GM12872 (cell line): ENCODE data around the gene POLR2L.

Experiments used
- TF ChIP-seq, protein P1 (sequence below): IDR thresholded peaks from 3 replicates; pipeline ENCODE4 v1.5.1; 2011; ENCODE audit warnings: low read depth, mild to moderate bottlenecking, low read length, moderate library complexity; ENCODE audit not compliant: insufficient read depth

Gene POLR2L

DNA sequence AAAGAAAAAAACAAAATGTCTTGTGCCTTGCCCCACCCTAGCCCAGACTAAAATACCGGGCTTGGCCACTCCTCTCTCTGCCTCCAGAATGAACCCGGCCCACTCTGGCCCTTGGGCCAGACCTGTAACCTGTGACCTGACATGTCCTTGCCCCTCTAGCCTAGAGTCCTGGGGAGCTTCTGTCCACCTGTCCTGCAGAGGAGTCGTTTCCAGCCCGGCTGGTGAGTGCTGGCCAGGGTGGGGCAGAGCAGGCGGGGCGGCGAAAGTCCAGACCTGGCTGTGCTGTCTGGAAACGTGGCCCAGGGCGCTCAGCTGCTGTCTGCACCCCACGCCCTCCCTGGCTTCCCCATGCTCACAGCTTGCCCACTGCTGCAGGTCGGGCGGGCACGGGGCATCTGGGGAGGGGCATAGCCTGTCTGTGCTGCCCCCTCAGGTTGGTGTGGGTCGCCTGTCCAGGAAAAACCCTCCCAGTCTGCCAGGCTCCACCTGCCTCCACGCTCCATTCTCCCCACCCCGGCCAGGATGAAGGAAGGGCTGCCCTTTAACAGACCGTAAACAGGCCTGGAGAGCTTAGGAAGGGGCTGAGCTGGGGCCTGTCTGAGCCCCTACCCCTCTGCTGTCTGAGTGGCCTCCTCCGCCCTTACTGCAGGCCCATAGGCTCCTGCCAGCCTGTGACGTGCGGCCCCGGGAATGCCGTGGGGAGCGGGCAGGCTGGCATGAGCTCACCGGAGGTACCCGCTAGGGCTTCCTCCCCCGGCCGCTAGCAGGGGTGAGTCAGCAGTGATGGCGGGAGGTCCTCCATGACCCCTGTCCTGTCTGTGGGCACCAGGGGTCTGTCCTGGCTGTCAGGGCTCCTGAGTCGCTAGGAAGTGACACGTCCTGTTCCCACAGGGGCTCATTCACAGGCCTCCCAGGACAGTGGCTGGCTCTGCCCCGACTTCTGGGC, 7.7 kb downstream of the POLR2L start:
- TF ChIP-seq, protein P1, sequence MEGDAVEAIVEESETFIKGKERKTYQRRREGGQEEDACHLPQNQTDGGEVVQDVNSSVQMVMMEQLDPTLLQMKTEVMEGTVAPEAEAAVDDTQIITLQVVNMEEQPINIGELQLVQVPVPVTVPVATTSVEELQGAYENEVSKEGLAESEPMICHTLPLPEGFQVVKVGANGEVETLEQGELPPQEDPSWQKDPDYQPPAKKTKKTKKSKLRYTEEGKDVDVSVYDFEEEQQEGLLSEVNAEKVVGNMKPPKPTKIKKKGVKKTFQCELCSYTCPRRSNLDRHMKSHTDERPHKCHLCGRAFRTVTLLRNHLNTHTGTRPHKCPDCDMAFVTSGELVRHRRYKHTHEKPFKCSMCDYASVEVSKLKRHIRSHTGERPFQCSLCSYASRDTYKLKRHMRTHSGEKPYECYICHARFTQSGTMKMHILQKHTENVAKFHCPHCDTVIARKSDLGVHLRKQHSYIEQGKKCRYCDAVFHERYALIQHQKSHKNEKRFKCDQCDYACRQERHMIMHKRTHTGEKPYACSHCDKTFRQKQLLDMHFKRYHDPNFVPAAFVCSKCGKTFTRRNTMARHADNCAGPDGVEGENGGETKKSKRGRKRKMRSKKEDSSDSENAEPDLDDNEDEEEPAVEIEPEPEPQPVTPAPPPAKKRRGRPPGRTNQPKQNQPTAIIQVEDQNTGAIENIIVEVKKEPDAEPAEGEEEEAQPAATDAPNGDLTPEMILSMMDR = no peak

DNA sequence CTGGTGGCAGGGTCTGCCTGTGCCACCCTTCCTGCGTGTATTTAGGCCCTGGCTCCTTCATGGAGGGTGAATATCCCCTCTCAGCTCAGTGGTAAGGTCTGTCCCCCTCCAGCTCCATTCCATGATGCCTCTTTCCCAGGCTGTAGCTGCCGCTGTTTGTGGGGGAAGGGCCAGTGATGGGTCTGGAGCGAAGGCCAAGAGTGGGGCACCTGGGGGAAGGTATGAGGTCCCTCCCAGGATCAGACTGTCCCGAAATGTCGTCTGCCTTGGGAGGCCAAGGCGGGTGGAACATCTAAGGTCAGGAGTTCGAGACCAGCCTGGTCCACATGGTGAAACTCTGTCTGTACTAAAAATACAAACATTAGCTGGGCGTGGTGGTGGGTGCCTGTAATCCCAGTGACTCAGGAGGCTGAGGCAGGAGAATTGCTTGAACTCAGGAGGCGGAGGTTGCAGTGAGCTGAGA, 8.4 kb downstream of the POLR2L start:
- TF ChIP-seq, protein P1 = no peak

DNA sequence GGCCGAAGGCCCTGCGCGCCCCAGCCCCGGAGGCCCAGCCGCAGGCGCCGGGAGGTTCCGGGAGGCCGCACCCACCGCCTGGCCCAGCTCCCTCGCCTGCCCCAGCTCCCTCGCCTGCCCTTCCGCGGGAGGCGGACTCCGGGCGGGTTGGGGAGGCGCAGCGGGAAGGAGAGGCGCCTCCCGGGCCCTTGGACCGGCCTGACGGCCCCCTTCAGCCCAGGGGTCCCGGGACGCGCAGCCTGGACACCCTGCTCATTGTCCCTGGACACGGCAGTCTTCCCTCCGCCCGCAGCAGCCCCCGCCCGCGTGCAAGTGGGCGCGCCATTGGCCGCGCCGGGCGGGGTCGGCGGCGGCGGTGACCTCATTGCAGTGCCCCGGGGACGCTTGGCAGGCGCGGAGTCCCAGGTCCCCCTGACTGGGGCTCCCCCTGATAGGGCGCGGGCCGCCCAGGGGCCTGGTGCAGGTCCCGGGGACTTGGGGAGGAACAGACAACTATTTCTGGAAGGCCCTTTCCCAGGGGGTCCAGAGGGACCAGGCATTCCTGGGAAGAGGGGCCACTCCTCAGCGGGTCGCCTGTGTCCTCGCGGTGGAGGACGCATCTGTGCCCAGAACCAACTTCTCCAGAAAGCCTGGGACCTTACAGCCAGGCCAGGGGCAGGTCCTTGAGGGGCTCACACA, 9.1 kb downstream of the POLR2L start:
- TF ChIP-seq, protein P1 = no peak

DNA sequence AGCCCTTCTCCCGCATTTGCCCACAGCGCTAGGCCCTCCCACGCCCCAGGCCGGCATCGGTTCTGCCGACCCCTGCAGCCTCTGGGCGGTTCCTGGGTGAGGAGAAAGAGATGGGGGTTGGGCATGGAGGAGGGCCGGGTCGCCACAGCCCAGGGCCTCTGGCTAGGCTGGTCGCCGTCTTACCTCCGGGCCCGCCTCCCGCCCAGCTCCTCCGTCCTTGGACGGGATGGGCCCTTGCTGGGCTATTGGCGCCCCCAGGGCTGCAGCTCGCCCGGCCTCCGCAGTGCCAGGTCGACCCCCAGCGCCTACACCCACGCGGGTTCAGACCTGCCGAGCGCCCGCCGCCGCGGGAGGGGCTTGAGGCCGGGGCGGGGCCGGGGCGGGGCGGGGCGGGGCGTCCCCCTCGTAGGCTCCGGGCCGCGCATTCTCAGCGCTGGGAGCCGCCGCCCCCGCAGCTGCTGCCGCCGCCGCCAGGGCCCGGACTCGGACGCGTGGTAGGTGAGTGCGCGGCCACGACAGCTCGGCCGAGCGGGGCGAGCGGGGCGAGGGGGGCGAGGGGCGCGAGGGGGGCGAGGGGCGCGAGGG, 9.7 kb downstream of the POLR2L start, which contains the start of gene CD151:
CD151 (plus strand) TSS at position 424 of the 585 bp plus-strand sequence. CDS start 3,118 bp downstream, outside the sequence.
- TF ChIP-seq, protein P1 = no peak

DNA sequence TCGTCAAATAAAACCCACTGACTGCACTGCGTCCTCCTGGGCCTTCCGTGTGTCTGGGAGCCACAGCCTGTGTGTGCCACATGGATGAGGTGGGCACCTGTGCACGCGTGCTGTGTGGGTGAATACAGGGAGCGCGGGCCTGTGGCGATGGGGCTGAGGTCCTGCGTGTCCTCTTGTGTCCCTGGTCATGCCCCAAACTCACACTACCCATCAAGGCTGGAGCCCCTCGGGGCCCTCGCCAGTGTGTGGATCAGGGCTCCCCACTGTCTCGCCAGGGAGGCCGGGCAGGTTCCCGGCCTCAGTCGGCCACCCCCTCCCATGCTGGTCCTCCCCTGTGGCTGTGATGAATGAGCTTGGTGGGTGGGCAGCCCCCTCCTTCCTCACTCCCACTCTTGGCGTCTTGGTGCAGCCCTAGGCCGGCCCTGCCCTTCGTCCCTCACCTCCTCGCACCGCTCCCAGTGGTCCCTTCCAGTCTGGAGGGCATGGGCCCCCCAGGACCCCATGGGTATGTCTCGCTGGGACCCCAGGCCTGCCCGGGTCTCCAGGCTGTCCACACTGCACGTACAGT, 10.3 kb downstream of the POLR2L start:
- TF ChIP-seq, protein P1 = no peak

DNA sequence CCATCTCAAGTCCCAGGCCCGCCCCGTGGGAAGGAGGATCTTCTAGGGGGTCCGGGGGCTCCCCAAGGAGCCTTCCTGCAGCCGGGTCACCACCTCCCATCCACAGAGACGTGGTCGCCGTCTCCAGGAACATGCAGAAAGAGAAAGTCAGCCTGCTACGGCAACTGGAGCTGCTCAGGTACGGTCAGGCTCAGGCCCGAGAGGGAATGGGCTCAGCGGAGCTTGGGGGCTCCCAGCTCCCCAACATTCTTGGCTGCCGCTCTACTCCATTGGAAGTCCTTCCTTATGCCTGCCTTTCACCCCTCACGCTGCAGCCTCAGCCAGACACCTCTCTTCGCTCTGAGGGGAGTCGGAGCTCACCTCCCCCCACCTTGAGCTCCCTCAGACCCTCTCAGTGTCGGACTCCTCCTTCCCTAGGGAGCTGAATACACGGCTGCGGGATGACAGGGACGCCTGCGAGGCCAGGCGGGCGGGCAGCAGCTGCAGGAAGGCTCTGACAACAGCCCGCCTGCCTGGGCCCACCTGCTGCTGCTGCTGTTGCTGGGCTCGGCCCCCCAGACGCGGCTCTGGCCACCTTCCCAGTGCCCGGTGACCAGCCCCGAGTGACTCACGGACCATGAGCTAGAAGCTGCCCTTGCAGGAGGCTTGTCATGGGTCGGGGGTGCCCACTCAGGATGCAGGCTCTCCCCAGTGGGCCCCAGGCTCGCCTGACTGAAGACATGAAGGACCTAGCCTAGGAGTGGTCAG, 11.0 kb downstream of the POLR2L start:
- TF ChIP-seq, protein P1 = no peak
